IPS-18c (cell line): ENCODE measurements around the gene ITGA11.

Source experiments
- H3K4me3 ChIP-seq: 2 replicates; pipeline ENCODE4 v1.7.0; 2013; ENCODE audit warnings: low read depth, mild to moderate bottlenecking, low read length, moderate library complexity; ENCODE audit not compliant: insufficient read depth
- H3K9me3 ChIP-seq: one replicate; pipeline ENCODE4 v1.6.1; 2013; ENCODE audit warnings: mild to moderate bottlenecking, low read length, moderate library complexity; ENCODE audit not compliant: control insufficient read depth, insufficient read depth

ITGA11 gene

DNA sequence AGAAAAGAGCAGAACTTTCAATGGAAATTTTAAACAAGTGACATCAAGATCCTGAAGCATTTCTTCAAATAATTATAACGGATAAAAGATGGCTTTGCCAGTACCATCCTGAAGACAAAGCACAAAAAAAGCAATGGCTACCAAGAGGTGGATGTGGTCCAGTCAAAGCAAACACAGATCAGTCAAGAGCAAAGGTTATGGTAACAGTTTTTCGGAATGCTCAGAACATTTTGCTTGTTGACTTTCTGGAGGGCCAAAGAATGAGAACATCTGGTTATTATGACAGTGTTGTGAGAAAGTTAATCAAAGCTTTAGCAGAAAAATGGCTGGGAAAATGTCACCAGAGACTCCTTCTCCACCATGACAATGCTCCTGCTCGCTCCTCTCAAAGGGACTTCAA, 122.9 kb downstream of the ITGA11 start:
- peaks cover 2% of the 10 kb centered on the region for H3K9me3 ChIP-seq
- no peak overlapping the region for H3K4me3 ChIP-seq

DNA sequence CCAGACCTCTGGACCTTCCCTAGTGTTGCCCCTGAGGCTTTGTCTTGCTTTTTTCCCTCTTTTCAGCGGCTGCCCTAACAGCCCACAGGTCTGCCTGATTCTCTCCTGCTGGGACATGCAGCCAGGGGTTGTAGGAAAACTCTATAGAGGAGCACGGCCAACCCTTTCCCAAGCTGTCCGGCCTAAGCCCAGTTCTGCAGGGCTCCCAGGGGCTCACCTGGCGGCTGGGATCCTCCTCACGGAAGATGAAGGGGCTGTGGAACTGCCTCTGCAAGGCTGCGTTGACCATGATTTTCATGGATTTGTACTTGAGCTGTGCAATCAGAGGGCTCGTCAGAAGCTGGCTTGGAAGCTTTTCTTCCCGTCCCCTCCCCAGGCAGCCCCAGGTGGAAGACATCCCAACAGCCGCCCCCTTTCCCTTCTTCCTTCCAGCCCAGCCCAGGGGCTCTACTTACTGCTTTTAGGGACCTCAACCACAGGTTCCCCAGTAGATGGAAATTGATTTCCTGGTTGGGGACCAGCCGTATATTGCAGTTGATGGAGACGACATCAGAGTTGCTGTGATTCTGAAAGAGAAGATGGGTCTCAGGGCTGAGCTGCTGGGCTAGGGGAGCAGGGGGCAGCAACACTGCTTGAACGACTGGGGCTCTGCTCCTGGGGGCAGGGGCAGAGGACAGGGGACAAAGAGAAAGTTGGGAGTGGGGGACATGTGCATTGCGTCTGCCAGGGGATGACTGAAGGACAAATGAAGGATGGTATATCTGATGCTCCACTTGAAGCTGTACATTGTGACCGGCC, 124.6 kb downstream of the ITGA11 start:
- Histone ChIP-seq H3K9me3 (peaks cover 2% of the 10 kb centered on the region), H3K4me3 (no peak overlapping the region)

DNA sequence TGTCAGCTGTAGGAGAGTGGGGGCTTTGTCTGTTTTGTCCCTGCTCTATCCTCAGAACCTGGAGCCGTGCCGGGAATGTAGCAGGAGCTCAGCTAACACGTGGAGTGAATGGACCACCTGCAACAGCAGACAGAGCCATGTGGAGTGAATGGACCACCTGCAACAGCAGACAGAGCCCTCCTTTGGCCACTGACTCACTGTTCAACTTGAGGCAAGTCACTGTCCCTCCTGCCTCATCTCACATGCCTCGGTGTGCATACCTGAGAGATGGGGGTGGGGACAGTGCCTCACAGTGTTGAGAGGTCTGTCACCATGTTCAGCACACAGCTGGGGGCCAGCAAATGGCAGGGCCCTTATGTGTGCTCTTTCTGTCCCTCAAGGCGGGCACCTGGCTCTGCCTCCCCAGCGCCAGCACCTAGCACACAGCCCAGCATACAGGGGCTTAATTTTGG, 126.5 kb downstream of the ITGA11 start:
- no peak overlapping the region; the same call in 1 of the 2 replicates for H3K4me3 ChIP-seq
- peaks cover 2% of the 10 kb centered on the region for H3K9me3 ChIP-seq

DNA sequence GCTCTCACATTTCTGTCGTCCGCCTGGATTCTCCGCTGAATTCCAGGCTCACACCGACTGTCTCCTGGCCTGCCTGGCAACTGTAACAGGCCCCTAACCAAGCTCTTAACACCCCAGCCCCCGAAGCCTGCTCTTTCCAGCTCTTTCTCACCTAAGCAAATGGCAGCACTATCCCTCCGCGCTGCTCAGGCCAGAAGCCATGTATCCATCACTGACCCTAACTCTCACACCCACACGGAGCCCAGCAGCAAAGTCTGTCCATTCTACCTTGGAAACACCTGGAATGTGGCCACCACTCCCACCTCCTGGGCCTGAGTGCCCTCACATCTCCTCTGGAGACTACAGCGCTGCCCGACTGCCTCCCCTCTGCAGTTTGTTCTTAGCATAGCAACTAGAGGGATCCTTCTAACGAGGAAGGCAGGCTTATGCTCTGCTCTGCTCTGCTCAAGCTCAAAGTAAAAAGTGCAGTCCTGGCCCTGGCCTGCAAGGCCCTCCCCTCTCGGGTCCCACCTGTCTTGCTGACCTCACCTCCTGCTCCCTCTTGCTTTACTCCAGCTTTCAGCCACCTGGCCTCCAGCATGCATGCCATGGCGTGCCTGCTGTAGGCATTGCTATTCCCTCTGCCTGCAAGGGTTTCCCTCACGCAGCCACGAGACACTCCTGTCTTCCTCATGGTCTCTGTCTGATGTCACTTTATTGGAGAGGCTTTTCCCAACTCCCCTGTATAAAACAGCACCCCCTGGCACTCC, 127.2 kb downstream of the ITGA11 start:
- Histone ChIP-seq H3K9me3 (peaks cover 2% of the 10 kb centered on the region), H3K4me3 (no peak overlapping the region)

DNA sequence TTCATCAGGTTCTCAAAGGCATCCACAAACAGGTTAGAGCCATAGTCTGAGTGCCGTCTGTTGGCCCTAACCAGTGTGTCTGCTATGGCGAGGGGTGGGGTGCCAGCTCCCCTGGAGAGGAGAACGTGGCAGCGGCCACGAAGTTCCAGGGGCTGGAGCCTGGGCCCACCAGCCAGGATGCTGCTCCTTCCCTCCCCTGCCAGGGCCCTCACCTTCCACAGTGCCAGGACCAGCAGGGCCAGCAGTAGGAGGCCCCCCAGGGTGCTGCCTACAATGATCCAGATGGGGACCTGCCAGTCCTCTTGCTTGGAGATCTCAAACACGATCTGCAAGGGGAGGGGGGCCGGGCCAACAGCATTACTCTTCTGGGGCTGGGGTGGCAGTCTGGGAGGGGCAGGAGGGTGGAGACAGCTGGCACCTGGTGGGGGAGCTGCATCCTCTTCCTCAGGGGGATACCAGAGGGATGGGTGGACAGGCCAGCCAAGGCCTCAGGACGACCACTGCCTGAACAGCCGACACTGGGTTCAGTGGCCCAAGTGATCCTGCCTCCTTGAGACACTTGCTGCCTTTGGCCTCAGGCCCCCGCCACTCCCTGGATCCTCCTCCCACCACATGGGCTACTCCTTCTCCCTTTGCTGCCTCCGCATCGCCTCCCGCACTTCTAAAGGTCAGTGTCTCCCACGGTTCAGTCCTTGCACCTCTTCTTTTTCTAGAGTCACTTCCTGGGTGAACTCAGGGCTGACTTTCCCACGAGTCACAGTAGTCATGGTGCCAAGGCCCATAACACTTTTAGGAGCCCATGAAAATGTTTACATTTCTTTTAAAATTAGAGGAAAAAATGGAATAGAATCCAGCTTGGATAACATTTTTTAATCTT, 128.2 kb downstream of the ITGA11 start:
- H3K9me3 ChIP-seq, result peaks cover 2% of the 10 kb centered on the region
- no peak overlapping the region; the same call in 1 of the 2 replicates for H3K4me3 ChIP-seq

DNA sequence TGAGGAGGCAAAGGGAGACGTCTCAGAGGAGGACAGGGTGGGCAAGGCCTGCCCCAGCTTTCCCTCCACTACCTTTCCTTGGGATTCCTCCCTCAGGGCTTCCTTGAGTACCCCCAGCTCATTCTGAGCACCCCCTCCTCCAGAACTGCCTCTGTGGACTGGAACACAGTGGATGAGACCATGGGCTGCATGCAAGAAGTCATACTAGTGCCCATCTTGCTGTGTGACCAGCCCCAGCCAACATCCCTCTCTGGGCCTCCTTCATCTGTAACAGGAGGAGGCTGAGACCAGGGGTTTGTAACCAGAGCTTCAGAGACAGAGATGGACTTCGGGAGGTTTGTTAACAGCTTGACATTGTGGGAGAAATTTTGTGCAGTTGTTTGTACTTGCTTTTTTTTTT, 128.8 kb downstream of the ITGA11 start:
- H3K9me3 ChIP-seq, result peaks cover 2% of the 10 kb centered on the region
- no peak overlapping the region for H3K4me3 ChIP-seq

DNA sequence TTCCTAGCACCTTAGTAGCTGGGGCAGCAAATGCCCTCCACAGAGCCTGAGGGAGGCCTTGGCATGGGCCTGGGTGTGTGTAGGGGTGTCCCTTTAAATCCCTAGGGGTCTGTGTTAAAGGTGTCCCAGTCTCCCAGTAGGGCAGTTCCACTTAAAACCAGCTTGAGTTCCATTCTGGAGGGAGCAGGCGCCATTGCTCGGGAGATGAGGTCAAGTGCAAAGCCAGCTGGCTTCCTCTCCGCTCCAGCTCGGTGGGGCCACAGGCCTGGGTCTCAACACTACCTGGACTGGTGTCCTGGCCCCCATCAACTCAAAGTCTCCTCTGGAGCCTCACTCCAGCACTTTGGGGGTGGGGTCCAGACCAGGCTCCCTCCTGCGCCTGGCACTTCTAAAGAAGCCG, 129.2 kb downstream of the ITGA11 start:
- Histone ChIP-seq H3K9me3 (peaks cover 2% of the 10 kb centered on the region), H3K4me3 (no peak overlapping the region)

DNA sequence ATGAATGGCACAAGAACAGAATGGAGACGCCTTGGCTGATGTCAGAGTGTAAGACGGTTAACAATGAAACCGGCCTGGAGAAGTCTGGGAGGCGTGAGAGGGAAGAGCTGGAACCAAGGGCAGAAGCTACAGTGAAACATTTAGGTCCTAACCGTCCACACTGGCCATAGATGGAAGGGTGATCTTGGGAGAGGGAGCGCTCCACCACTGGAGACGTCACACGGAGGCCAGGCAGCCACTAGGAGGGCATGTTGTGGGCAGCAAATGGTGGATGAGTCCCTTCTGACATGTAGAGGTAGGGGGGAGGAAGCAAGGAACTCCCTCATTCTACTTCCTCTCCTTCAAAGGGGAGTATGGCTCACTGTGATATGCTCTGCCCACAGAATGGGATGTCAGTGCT, 130.7 kb downstream of the ITGA11 start:
- Histone ChIP-seq H3K9me3 (peaks cover 2% of the 10 kb centered on the region), H3K4me3 (no peak overlapping the region)

DNA sequence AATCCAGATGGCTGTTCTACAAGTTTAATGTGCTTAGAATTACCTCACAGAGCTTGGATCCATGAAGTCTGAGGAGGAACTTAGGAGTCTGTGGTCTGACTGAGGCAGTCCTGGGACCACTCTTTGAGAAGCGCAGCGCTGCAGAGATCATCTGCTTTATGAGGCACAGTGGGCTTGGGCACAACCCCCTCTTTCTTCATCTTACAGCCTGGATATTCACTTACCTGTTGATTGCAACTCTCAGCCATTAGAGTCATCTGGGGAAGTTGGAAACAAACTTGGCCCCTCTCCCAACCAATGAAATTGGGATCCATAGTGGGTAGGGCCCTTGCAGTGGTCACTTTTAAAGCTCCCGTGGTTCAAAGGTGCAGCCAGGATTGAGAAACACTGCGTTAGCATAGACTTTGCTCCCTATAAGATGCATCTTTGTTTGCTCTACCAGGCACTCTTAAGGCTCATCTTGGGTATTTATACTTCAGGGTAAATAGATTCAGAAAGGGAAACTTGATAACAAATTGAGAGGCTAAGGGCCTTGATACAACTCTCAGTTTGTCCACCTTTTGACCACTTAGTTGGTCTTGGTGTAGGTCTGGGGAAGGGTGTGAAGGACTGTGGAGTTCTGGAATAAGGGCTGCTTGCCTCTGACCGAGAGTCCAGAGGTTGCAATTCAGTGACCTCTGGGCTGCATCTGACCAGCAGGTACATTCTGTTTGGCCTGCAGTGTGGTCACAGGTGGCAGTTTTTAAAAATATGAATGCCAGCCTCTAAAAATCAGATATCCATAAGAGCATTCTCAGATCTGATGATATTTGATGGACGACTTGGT, 131.6 kb downstream of the ITGA11 start:
- peaks cover 2% of the 10 kb centered on the region for H3K9me3 ChIP-seq
- no peak overlapping the region for H3K4me3 ChIP-seq

DNA sequence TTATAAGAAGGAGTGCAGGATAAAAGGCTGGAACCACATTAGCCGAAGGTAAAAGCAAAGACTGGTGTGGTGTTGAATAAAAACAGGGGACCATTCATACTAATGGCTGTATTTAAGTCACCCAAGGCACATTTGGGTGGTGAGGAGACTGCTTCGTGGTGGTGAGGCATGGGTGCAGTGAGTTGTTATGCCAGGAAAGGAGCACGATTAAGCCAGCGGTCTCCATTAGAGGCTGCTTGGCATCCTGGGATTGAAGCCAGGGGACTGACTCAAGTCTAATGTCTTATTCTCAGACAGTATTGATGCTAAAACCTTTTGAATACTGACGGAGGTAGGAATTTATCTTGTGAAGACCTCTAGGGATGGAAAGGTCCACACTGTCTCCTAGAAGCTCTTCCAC, 132.5 kb downstream of the ITGA11 start:
- H3K9me3 ChIP-seq, result peaks cover 2% of the 10 kb centered on the region
- H3K4me3 ChIP-seq, result no peak overlapping the region

DNA sequence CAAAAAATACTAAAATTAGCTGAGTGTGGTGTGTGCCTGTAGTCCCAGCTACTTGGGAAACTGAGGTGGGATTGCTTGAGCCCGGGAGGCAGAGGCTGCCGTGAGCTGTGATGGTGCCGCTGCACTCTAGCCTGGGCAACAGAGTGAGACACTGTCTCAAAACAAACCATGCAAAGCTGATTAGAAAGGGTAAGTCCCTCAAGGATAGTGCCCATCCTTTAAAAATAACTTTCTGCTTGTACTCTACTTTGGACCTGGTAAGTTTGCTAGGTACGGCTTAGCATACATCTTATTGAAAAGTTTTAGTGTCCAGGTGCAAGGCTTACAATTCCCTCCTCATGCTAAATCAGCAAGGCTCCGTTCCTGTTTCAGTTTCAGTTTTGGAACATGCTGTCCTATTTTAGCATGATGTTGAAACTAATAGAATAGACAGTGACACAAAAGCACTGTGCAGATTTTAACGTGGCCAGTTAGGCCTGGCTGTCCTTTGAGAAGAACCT, 133.0 kb downstream of the ITGA11 start:
- Histone ChIP-seq H3K9me3 (no peaks in the 10 kb centered on the region), H3K4me3 (no peak overlapping the region)

DNA sequence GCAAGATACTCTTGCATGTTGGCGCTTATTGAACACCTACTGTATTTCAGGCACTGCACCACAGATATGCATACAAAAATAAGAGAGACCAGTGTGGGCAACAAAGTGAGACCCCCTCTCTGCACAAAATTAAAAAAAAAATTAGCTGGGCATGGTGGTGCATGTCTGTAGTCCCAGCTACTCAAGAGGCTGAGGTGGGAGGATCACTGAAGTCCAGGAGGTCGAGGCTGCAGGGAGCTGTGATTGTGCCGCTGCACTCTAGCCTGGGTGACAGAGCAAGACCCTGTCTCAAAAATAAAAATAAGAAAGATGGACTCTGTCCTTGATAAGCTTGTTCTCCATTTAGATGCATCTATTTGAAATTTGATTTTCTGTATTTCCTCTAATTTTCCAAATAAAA, 133.6 kb downstream of the ITGA11 start:
- H3K4me3 ChIP-seq, result no peak overlapping the region
- no peaks in the 10 kb centered on the region for H3K9me3 ChIP-seq

DNA sequence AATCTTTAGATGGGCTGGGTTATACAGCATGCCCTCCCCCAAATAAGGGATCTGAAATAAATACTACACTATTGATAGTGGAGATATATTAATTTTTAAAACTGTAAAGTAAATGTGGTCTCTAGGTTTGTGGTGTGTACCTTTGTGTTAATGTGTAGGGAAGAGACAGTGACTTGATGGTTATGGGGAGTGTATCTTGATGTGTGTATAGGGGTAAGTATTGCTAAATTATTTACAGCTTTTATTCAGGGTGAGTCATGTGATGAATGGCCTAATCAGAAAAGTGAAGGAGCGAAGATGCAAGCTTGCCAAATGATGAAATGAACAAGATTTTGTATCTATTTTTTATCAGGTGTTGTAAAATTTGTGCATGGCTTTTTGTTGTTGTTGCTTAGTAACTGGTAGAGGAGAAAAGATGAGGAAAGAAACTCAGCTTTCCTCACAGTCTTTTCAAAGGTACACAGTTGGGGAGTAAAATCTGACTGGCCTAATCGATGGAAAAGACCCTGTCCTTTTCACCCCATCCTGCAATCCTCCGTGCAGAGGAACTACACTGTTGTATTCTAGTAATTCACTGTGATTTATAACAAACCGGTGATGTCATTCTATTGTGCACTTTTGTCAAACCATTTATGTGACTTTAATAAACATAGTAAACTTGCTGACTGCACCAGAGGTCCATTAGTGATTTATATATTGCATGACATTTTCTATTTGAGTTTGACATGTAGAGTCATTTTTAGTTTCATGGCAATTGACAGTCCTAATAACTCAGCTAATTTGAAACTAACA, 136.8 kb downstream of the ITGA11 start:
- no peak overlapping the region for H3K4me3 ChIP-seq
- H3K9me3 ChIP-seq, result no peaks in the 10 kb centered on the region

DNA sequence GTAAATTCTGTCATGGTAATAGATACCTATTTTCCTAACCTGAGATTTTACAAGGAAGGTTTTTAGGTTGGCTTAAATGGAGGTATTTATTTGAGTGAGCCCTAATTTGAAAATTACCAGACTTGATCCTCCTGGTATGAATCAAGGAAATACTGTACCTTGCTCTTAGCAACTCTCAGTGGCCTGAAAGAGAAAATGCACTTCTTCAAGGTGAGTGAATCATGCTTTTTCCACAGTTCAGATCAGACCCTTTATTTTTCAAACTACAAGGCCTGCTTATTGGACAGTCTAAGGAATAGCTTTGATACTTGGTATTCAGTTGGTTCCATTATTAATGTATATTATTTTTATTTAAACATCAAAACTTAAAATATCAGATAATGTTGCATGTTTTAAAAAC, 139.0 kb downstream of the ITGA11 start:
- no peaks in the 10 kb centered on the region for H3K9me3 ChIP-seq
- H3K4me3 ChIP-seq, result no peak overlapping the region

DNA sequence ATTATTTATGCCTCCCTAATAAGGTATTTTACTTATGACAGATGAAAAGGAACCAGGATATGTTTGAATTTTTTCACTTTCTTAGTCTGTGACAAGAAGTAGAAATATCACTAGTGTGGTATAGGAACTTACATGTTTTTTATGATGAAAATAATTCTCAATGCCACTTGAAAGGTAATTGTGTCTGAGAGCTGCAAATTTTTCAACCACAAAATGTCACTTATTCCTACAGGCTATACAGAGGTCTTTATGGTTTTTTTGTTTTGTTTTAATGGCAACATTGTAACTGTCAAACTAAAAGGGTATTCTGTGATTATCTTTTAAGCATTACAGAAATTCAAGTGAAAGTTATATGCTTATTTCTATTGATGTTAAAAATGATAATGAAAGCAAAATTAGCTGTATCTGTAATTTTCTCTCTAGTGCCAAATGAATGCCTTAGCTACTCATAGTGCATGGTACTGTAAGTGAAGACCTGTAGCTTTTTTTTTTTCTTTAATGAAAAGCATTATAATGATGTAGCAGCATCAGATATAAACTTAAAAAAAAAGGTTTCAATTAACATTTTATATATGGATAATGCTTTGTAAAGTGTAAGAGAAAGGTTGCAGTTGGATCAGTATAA, 139.7 kb downstream of the ITGA11 start:
- no peak overlapping the region for H3K4me3 ChIP-seq
- no peaks in the 10 kb centered on the region for H3K9me3 ChIP-seq

DNA sequence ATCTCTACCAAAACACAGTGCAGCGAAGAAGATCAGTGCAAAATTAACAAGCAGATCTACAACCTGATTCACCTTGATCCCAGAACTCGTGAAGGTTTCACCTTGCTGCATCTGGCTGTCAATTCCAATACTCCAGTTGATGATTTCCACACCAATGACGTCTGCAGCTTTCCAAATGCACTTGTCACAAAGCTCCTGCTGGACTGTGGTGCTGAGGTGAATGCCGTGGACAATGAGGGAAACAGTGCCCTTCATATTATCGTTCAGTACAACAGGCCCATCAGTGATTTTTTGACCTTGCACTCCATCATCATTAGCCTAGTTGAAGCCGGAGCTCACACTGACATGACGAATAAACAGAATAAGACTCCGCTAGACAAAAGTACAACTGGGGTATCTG, 141.2 kb downstream of the ITGA11 start:
- Histone ChIP-seq H3K4me3 (no peak overlapping the region), H3K9me3 (no peaks in the 10 kb centered on the region)
